Midbrain (tissue), 1 donor: Measurements from ENCODE around the gene SRGAP1.

ENCODE experiments used
- DNase-seq: peaks from one replicate; lab custom pipeline; 2025; lab: John Stamatoyannopoulos, UW

SRGAP1 gene

GRCh38 chr12:63966606-63966975 lies 122.1 kb downstream of the SRGAP1 start:
- no peak for DNase-seq

GRCh38 chr12:63967358-63968145 lies 123.1 kb downstream of the SRGAP1 start:
- no peak for DNase-seq

- peak; percentile 84 for DNase-seq
Measured at GRCh38 chr12:63968673-63969072, 124.2 kb downstream of the SRGAP1 start.

GRCh38 chr12:63976902-63977395 lies 132.4 kb downstream of the SRGAP1 start:
- no peak for DNase-seq

GRCh38 chr12:63977441-63977840 lies 132.9 kb downstream of the SRGAP1 start:
- DNase-seq = no peak

GRCh38 chr12:63978519-63978918 lies 134.0 kb downstream of the SRGAP1 start:
- DNase-seq = no peak

- DNase-seq = no peak
Measured at GRCh38 chr12:63980211-63980610, 135.7 kb downstream of the SRGAP1 start.

GRCh38 chr12:63981343-63981742 lies 136.8 kb downstream of the SRGAP1 start:
- no peak for DNase-seq

- no peak for DNase-seq
Measured at GRCh38 chr12:63982604-63983295, 138.2 kb downstream of the SRGAP1 start.

GRCh38 chr12:63985456-63985855 lies 141.0 kb downstream of the SRGAP1 start:
- DNase-seq = no peak

GRCh38 chr12:63985945-63986344 lies 141.4 kb downstream of the SRGAP1 start:
- no peak for DNase-seq

- no peak for DNase-seq
Measured at GRCh38 chr12:63989301-63989845, 144.9 kb downstream of the SRGAP1 start.

- DNase-seq = no peak
Measured at GRCh38 chr12:63990828-63991547, 146.5 kb downstream of the SRGAP1 start.

- DNase-seq = no peak
Measured at GRCh38 chr12:63994704-63995103, 150.2 kb downstream of the SRGAP1 start.

- DNase-seq = no peak
Measured at GRCh38 chr12:63995512-63995911, 151.0 kb downstream of the SRGAP1 start.

GRCh38 chr12:63996556-63996955 lies 152.1 kb downstream of the SRGAP1 start:
- DNase-seq = no peak

- DNase-seq = no peak
Measured at GRCh38 chr12:63997198-63997597, 152.7 kb downstream of the SRGAP1 start.

GRCh38 chr12:63998584-63998983 lies 154.1 kb downstream of the SRGAP1 start:
- no peak for DNase-seq

GRCh38 chr12:63999853-64000252 lies 155.4 kb downstream of the SRGAP1 start:
- no peak for DNase-seq

- DNase-seq = no peak
Measured at GRCh38 chr12:64001439-64001838, 156.9 kb downstream of the SRGAP1 start.

- no peak for DNase-seq
Measured at GRCh38 chr12:64004641-64005040, 160.1 kb downstream of the SRGAP1 start.

- DNase-seq = no peak
Measured at GRCh38 chr12:64006211-64006825, 161.8 kb downstream of the SRGAP1 start.
